GM18519 (cell line): Measurements from ENCODE around the gene FYB2.

Source experiments
- ATAC-seq: cut with Tn5 transposase; IDR thresholded peaks from one replicate; pipeline ENCODE4 v1.9.1; 2021; ENCODE audit warnings: mild to moderate bottlenecking, moderate library complexity; ENCODE audit not compliant: unreplicated experiment, low FRiP score

Gene FYB2, protein sequence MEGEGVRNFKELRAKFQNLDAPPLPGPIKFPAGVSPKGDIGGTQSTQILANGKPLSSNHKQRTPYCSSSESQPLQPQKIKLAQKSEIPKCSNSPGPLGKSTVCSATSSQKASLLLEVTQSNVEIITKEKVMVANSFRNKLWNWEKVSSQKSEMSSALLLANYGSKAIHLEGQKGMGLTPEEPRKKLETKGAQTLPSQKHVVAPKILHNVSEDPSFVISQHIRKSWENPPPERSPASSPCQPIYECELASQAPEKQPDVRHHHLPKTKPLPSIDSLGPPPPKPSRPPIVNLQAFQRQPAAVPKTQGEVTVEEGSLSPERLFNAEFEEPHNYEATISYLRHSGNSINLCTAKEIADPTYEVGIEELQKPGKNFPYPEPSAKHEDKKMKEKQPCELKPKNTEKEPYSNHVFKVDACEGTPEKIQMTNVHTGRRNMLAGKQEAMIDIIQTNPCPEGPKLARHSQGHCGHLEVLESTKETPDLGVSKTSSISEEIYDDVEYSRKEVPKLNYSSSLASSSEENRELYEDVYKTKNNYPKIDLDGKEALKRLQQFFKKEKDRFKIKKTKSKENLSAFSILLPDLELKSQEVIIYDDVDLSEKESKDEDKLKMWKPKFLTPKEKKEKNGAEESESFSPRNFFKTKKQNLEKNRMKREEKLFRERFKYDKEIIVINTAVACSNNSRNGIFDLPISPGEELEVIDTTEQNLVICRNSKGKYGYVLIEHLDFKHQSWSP

DNA sequence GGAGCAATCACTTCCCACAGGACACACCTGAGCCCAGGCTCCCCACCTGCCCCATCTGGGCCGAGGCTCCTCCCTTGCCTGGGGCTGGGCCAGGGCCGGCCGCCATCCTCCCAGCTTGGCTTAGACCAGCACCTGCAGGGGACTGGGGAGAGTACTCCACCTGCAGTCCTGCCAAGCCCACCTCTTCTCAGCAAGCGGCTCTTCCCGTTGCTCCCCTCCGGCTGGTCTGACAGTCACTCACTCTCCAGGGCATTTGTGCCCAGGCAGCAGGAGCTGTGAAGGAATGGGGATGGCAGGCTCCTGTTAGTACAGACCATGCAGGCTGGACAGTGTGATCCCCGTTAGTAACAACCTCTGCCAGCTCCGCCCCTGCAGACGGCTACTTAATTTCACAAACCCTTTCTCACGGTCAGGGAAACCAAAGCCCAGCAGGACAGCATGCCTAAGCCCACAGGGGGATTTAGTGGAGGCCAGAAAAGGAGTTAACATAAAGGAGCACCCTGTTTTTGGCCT lies at the start of gene FYB2:
FYB2 (minus strand) TSS at position 18 of the 513 bp plus-strand sequence. CDS start 114 bp downstream, outside the sequence.
- ATAC-seq: no peak

DNA sequence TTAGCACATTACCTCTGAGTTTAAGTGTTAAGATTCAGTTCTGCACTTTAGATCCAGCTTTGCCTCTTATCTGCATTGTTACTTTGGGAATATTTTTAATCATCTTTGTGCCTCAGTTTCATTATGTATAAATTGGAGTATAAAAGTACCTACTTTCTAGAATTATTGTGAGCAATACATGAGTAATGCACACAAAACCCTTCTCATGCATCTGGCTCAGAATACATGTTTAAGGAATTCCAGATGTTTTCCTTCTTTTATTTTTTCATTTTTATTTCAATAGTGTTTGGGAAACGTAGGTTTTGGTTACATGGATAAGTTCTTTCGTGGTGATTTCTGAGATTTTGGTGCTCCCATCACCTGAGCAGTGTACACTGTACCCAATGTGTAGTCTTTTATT lies 49.6 kb upstream of the FYB2 start:
- ATAC-seq: no peak

DNA sequence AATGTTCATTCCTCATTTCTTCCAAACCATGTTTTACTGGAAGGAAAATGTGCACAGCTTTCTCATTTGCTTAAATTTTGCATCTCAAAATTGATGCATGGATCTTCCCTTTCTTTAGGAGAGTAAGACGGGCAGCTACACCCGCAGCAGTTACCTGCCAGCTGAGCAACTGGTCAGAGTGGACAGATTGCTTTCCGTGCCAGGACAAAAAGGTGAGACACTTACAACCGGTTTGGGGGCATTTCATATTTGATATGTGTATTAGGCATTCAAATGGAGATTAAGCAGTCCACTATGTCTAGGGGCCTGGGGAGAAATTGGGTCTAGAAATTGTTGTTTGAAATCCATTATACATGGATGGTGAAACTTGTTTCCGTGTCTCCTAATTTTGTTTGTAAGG lies 48.3 kb upstream of the FYB2 start:
- ATAC-seq: no peak

DNA sequence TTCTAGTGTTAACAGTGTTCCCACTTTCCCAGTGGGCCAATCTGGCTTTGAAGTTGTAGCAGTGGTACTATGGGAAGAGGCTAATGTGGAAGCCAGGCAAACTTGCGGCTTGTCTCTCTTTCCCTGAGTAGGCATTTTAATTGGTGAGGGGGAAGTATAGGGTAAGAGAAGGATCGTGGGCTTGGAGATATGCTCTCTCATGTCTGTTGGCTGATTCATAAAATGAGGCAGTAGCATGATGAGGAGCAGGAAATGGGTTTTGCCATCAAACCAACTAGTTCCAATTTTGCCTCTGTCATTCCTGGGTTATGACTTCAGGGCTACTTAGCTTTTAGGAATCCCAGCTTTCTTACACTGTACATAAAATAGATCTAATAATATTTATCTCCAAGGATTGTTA lies 47.5 kb upstream of the FYB2 start:
- ATAC-seq: no peak

DNA sequence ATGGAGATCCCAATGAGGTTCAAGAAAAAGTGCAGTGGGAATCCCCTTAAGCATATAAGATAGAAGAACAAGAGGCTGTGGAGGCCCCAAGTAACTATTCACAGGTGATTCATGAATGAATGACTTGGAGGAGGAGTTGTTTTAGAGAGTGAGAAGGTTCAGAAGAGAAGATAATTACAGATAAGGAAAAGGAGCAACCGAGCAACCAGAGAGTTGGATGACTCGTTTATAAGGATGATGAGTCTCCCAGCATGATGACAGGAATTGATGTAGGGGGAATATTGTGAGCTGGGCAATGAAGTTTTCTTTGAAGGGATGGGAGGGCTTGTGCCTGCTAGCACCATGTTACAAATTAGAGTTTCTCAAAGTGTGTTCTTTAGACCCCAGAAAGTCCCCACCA lies 45.2 kb upstream of the FYB2 start:
- ATAC-seq: no peak

DNA sequence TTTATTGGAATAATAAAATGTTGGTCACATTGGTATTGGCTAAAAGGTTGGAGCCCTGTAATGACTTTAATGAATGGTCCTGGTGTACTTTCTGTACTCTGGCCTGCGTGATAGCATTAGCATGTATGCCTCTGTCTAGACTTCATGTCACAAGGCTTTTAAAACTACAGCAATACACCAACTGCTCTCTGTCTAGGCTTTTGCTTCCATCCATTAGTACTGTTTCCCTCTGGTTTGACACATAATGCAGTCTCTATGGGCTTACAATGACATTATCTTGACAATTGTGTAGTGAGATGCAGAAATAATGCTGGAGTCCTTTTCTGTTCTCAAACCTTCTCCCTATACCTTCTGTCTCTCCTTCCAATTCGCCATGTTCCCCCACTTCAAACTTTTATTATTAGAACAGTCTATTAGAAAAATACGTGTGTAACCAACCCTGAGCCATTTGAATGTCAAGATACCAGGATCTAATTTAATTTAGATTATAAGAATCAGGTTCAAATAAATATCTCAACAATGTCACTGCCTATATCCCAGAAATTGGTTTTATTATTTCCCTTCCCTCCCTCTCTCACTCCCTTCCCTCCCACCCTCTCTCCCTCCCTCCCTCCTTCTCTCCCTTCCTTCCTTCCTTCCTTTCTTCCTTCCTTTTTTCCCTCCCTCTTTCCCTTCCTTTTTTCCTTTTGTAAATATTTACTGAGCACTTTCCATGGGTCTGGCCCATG lies 44.2 kb upstream of the FYB2 start:
- no peak for ATAC-seq

DNA sequence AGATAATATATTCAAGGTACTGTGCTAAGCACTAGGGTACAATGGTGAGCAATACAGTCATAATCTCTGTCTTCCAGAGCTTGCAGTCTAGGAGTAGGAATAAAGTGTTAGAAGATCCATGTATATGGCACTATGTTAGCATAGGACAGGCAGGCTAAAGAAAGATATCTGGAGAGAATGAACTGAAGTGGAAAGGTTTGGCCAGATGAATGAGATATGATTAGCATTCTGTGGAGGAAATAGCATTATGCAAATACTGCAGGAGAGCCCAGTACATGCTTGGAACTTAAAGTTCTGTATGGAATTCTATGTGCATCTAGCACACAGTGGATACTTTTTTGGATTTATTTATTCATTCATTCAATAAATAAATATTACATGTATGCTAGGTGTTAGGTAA lies 40.1 kb upstream of the FYB2 start:
- no peak for ATAC-seq

DNA sequence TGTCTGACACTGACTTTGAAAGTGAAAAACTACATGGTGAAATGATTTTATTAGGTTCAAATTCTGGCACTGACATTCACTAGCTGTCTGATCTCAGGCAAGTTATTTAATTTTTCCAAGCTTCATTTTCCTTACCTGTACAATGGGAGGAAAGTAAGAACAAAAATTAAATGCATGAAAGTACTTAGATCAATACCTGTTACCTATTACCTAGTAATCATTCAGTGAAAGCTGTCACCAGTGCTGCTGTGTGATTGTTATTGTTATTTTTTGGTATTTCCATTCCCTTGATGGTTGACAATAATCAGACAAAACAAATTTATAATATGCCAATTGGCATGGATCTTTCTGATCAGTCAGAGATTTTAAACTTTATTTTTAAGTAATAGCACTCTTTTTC lies 37.0 kb upstream of the FYB2 start:
- no peak for ATAC-seq

DNA sequence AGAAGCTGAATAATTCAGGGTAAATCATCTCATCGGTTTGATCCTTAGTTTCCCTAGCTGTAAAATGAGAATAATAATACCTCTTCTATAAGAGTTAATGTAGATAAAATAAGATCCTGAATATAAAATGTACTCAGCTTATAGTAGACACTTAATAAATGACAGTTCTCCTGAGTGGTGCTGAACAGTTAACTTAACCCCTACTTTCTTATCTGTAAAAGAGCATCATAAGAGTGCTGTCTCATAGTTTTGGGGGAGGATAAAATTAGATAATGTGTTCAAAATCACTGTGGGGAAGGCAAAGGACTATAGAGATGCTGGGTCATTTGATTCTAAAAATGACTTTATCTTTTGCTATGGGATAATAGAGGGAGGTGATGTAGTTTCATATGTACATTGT lies 36.0 kb upstream of the FYB2 start:
- ATAC-seq: no peak

DNA sequence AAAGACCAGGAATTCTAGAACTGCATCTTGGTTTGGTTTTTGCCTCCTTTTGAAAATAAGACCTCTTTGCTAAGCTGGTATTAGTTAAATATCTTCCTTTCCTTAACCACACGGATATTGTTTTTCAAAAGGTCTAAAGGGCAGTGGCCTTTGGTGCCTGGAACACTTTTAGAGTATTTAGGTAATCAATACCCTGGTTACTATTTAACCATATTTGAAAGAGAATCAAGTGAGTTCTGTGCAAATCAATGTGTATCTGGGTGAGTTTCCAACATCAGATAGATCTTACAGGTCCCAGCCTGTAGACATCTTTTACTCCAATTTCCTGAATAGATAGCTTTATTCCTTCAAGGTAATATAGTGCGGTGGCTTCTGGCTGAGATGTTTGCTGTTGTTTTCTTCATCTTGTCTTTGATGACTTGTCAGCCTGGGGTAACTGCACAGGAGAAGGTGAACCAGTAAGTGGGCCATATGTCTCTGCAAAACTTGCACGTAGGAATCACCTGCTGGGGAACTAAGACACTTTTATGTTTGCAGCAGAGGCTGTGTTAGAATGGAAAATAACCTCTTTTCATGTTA lies 35.4 kb upstream of the FYB2 start, which contains the start of gene C8A:
C8A (plus strand) TSS at position 277 of the 579 bp plus-strand sequence; CDS start at position 382, 105 bp downstream.
- no peak for ATAC-seq

DNA sequence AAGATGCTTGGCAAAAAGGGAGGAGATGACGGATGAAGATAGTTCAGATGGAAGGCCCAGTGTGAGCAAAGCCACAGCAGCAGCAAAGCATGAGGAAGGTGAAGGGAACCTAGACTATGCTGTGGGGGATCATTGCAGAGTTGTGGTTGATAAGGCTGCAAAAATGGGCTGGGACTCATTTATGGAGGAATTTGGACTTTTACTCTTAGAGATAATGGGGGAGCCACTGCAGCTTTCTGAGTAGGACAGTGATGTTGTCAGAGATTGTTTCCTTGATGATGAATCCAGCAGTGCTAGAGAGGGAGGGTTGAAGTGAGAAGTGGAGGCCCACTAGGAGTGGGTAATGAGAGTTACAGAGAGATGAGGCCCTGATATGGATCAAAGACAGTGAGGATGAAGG lies 33.3 kb upstream of the FYB2 start:
- no peak for ATAC-seq

DNA sequence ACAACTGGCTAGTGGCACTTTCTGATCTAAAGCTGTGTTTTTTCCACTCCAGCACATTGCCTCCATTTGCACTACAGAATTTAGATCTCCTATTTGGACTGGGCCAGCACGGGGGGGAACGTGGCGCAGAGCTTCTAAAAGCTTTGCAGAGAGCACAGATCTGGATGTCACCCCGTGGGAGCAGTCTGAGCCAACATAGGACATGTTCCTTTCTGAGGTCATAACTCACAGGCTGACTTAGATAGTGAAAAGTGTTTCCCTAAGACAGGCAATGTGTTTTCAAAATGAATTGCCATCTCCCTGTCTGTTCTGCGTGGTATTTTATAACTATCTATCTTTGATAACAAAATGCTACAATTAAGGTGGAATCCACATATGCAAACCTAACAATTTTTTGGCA lies 31.7 kb upstream of the FYB2 start:
- ATAC-seq: no peak

DNA sequence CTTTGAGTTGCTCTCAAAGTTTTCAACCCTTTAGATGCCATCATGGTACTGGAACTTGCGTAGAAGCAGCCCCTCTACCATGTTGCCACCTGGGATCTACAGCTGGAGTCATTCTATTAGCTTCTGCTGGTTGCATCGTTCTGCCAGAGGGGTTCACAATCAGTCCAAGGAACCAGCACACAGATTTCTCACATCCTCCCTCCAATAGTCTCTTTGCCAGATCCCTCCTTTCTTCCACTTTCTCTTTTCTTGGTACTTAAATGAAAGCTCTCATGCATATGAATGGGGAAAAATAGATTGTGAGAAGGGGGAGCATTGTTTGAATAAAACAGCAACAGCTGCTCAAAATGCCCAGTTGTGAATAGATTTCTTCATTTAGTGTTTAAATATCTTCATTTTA lies 31.2 kb upstream of the FYB2 start:
- ATAC-seq: no peak

DNA sequence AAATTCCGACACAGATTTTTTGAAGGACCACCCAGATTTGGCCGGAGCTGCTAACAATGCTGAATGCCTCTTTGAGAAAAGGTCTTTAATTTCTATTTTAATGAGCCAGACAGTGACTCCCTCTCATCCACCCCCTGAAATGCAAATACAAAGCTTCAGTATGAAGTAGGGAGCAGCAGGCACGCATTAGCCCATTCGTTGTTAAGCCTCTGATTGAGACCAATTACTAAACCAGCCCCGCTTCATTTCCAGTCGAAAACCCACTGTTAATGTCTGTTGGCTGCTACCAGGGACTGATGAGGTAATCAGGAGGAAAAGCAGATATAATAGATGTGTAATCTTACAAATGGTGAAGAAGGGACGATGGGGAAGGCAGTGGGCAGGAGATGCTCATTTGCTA lies 30.5 kb upstream of the FYB2 start:
- no peak for ATAC-seq

DNA sequence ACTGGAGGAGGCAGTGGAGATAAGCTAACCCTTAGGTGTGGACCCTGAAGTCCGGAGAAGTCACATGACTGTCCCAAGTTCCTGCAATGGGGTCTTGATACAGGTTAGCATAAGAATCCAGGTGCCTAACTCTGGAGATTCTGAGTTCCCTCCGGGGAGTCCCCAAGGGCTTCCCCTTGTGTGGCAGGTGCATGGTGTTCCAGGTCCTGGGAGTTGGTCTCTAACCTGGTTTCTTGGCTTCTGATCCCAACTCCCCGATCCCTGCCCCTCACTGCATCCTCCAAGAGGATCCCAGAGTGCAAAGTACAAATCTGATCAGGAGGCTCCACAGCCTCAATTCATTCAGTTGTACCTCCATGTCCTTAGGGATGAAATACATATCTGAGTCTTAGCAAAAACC lies 26.1 kb upstream of the FYB2 start:
- no peak for ATAC-seq

DNA sequence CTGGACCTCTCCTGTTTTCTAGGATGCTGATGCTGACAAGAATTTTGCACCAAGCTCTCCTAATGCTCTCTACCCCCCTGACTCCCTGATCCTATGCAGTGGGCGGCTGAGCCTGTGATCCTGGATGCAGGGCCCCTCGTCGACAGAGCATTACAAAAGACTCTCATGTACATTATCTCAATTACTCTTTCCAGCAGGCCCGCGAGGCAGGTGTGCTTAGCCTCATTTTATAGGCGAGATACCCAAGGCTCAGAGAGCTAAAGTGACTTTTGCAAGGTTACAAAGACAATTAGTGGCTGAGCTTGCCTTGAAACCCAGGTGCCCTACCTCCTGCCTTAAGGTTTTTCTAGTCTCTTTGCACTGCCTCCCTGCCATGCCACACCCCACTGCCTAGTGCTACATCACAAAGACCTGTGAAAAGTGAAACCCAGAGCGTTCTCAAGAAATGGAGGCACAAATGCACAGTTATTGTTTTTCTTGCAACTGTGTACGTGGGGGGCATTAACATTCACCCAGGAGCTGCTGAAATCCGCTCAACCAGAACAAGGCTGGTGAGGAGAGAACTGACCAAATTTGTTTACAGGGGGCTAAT lies 25.4 kb upstream of the FYB2 start:
- ATAC-seq: no peak

DNA sequence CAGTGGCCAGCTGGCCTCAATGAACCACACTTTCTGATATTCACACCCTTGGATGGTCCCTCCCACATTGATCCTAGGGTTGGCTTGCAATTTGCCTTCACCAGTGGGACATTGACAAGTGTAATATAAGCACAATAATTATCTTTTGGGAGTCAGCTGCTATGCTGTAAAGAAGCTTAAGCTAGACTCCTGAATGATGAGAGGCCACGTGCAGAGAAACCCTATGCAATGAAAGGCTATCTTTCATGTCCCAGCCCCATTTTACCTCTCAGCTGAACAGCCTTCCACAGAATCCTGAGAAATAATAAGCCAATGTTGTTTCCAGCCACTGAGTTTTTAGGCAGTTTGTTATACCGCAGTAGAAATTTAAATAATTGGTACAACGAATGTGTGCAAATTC lies 24.3 kb upstream of the FYB2 start:
- no peak for ATAC-seq

DNA sequence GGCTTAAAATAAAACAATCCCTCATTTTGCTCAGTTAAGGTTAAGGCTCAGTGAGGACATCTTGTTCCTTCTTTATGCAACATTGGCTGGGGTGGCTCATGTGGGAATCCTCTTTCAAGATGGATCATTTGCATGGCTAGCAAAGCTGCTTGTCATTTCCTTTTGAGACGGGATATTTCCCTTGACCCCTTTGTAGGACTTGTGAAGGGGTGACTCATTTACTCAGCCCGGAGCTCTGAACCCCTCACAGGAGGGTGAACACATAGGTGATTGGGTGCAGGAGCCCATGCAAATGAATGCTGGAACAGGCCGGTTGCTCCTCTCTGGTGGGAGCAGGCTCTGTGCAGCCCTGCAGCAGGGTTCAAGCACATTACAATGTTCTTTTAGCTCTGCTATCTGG lies 19.6 kb upstream of the FYB2 start:
- ATAC-seq: no peak

DNA sequence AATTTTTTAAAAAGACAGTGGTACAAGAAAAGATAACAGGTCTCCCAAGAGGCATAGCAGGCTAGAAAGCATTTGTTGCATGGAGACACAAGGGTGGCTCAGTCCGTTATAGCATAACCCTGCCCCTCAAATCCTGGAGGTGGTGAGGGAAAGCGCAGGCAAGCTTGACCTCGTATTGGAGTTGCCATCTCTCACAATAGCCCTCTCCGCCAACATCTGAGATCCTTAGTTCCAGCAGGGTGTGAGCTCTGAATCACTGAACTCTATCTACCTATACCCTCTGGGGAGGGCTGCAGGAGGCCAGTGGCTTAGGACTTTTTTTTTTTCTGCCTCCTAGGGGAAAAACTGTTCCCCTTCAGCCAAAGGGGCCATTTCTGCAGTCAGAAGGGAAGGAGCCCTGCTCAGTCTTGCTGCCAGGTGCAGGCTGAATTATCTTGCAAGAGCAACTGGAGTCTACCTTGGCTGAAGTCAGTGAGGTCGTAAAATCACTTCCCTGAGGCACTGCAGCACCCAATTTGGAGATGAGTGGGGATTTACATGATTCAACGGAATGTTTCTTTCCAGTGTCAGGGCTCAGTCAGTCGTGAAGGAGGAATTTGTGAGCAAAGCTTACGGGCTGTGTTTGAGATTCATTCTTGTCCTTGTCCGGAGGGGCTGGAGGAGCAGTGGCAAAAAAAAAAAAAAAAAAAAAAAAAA lies 18.2 kb upstream of the FYB2 start:
- no peak for ATAC-seq

DNA sequence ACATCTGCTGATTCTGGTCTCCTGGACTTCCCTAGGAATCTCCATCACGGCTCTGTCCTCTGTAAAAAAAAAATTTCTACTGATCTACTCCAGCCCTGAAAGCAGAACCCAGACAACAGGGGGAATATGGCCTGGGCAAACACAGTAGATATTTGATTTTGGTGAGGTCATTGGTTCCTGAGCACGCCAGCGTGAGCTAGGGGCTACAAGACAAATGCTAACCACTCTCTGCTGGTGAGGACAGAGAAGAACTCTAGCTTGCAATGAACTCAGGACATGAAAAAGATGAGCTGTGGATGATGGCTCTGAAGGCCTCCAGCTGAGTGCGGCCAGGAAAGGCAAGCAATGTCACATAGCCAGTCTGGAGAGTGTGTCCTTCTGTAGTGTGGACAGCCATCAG lies 17.2 kb upstream of the FYB2 start:
- ATAC-seq: no peak
